MM.1S (cell line): ENCODE results near the gene TMEM26.

ENCODE experiments used
- DNase-seq: peaks from one replicate; pipeline ENCODE4 v3.0.0-alpha.2; 2015
- H2AFZ ChIP-seq: fragments of 300-600 bp; sonication (generic); 2 replicates; pipeline ENCODE4 v1.6.0; 2016; ENCODE audit warnings: antibody characterized with exemption, low read length
- H3F3A ChIP-seq: fragments of 300-600 bp; sonication (generic); 2 replicates; pipeline ENCODE4 v1.6.1; 2016; ENCODE audit warnings: mild to moderate bottlenecking, antibody characterized with exemption, low read length, moderate library complexity, mixed read lengths; ENCODE audit not compliant: insufficient read depth
- H3K27ac ChIP-seq: fragments of 300-600 bp; sonication (generic); 2 replicates; pipeline ENCODE4 v1.5.1; 2016; ENCODE audit warnings: mild to moderate bottlenecking, low read length
- H3K27me3 ChIP-seq: fragments of 300-600 bp; sonication (generic); replicated peaks from 2 replicates; pipeline ENCODE4 v1.6.0; 2016; ENCODE audit warnings: low read length; ENCODE audit not compliant: insufficient read depth
- H3K36me3 ChIP-seq: fragments of 300-600 bp; sonication (generic); replicated peaks from 2 replicates; pipeline ENCODE4 v1.6.1; 2016; ENCODE audit warnings: mild to moderate bottlenecking, low read length, mixed read lengths; ENCODE audit not compliant: insufficient read depth
- H3K4me1 ChIP-seq: fragments of 300-600 bp; sonication (generic); 2 replicates; pipeline ENCODE4 v1.6.1; 2016; ENCODE audit warnings: low read length, mixed read lengths
- H3K4me2 ChIP-seq: fragments of 300-600 bp; sonication (generic); 2 replicates; pipeline ENCODE4 v1.6.0; 2016; ENCODE audit warnings: low read depth, low read length
- H3K4me3 ChIP-seq: fragments of 300-600 bp; sonication (generic); 2 replicates; pipeline ENCODE4 v1.5.1; 2016; ENCODE audit warnings: low read length, mixed read lengths
- H3K79me2 ChIP-seq: fragments of 300-600 bp; sonication (generic); 2 replicates; pipeline ENCODE4 v1.6.1; 2016; ENCODE audit warnings: mixed run types, low read length, mixed read lengths
- H3K9ac ChIP-seq: fragments of 300-600 bp; sonication (generic); 2 replicates; pipeline ENCODE4 v1.6.1; 2016; ENCODE audit warnings: low read length, mixed read lengths
- H3K9me2 ChIP-seq: fragments of 300-600 bp; sonication (generic); replicated peaks from 2 replicates; pipeline ENCODE4 v1.6.1; 2016; ENCODE audit warnings: mild to moderate bottlenecking, low read length, mixed read lengths; ENCODE audit not compliant: insufficient read depth
- H3K9me3 ChIP-seq: fragments of 300-600 bp; sonication (generic); replicated peaks from 2 replicates; pipeline ENCODE4 v1.6.1; 2016; ENCODE audit warnings: mild to moderate bottlenecking, low read length, mixed read lengths; ENCODE audit not compliant: insufficient read depth
- H4K20me1 ChIP-seq: fragments of 300-600 bp; sonication (generic); 2 replicates; pipeline ENCODE4 v1.6.1; 2016; ENCODE audit warnings: mild to moderate bottlenecking, low read length, moderate library complexity, mixed read lengths; ENCODE audit not compliant: insufficient read depth
- CTCF ChIP-seq: fragments of 300-600 bp; sonication (generic); IDR thresholded peaks from 2 replicates; pipeline ENCODE4 v1.5.1; 2016; ENCODE audit warnings: antibody characterized with exemption, low read length, mixed read lengths
- EZH2 ChIP-seq: fragments of 300-600 bp; sonication (generic); optimal IDR thresholded peaks from 2 replicates; pipeline ENCODE3; 2017; ENCODE audit warnings: low read depth, mild to moderate bottlenecking, antibody characterized with exemption, low read length, mixed read lengths
- EZH2phosphoT487 ChIP-seq: fragments of 300-600 bp; sonication (generic); IDR thresholded peaks from 2 replicates; pipeline ENCODE4 v1.6.1; 2018; ENCODE audit warnings: antibody characterized with exemption, low read length

TMEM26 gene

GRCh38 chr10:61406736-61407135 is 46.4 kb downstream of the TMEM26 start:
- no peak overlapping the region for H3K9ac ChIP-seq
- TF ChIP-seq CTCF (no peak), EZH2phosphoT487 (no peak), EZH2 (no peak)
- no peaks in the 10 kb centered on the region for H3F3A ChIP-seq
- H2AFZ ChIP-seq = no peak overlapping the region
- no peaks in the 10 kb centered on the region for H4K20me1 ChIP-seq
- H3K79me2 ChIP-seq = no peaks in the 10 kb centered on the region
- no peaks in the 10 kb centered on the region for H3K9me3 ChIP-seq
- no peak for DNase-seq
- no peaks in the 10 kb centered on the region for H3K36me3 ChIP-seq
- H3K27me3 ChIP-seq = no peaks in the 10 kb centered on the region; the same call in 1 of the 2 replicates
- H3K27ac ChIP-seq = no peak overlapping the region
- H3K4me2 ChIP-seq = no peak overlapping the region
- H3K9me2 ChIP-seq = no peaks in the 10 kb centered on the region
- no peaks in the 10 kb centered on the region for H3K4me1 ChIP-seq
- no peak overlapping the region for H3K4me3 ChIP-seq

GRCh38 chr10:61406242-61406641 is 46.9 kb downstream of the TMEM26 start:
- Histone ChIP-seq H3K9ac (no peak overlapping the region), H3K79me2 (no peaks in the 10 kb centered on the region), H3K27me3 (no peaks in the 10 kb centered on the region; the same call in 1 of the 2 replicates), H2AFZ (no peak overlapping the region), H3K4me2 (no peak overlapping the region), H3K36me3 (no peaks in the 10 kb centered on the region), H3K9me2 (no peaks in the 10 kb centered on the region), H4K20me1 (no peaks in the 10 kb centered on the region), H3F3A (no peaks in the 10 kb centered on the region), H3K4me3 (no peak overlapping the region), H3K4me1 (no peaks in the 10 kb centered on the region), H3K9me3 (no peaks in the 10 kb centered on the region), H3K27ac (no peak overlapping the region)
- no peak for DNase-seq
- TF ChIP-seq EZH2phosphoT487 (no peak), EZH2 (no peak), CTCF (no peak)

GRCh38 chr10:61404751-61405150 is 48.4 kb downstream of the TMEM26 start:
- Histone ChIP-seq H3K27ac (no peak overlapping the region), H3K9ac (no peak overlapping the region), H3K4me3 (no peak overlapping the region), H2AFZ (no peak overlapping the region), H3K9me3 (no peaks in the 10 kb centered on the region), H3K4me2 (no peak overlapping the region), H3K79me2 (no peaks in the 10 kb centered on the region), H3F3A (no peaks in the 10 kb centered on the region), H4K20me1 (no peaks in the 10 kb centered on the region), H3K27me3 (no peaks in the 10 kb centered on the region; the same call in 1 of the 2 replicates), H3K9me2 (no peaks in the 10 kb centered on the region), H3K4me1 (no peaks in the 10 kb centered on the region), H3K36me3 (no peaks in the 10 kb centered on the region)
- no peak for DNase-seq
- TF ChIP-seq EZH2phosphoT487 (no peak), CTCF (no peak), EZH2 (no peak)
